Measurements from ENCODE around the gene ESR2.

The ESR2 gene

DNA sequence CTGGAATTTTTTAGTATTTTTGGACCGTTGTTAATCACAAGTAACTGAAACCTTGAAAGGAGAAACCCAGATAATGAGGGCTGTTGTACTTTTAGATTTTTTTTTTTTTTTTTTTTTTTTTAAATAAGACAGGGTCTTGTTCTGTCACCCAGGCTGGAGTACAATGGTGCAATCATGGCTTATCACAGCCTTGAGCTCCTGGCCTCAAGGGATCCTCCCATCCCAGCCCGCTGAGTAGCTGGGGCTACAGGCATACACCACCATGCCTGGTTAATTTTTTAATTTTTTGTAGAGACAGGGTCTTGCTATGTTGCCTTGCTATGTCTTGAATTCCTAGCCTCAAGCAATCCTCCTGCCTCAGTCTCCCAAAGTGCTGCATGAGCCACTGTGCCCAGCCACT, 229.7 kb downstream of the ESR2 start:
- Histone ChIP-seq H3K4me3 (ENCODE audit: low read length) (no peak overlapping the region), H4K20me1 (ENCODE audit: control insufficient read depth, insufficient read depth, low read depth, low read length) (no peaks in the 10 kb centered on the region), H3K9me3 (ENCODE audit: control insufficient read depth, insufficient read depth, low read length) (no peaks in the 10 kb centered on the region), H3K27me3 (ENCODE audit: control insufficient read depth, low read length) (no peaks in the 10 kb centered on the region), H3K4me2 (ENCODE audit: low read length) (no peak overlapping the region), H3K79me2 (ENCODE audit: control insufficient read depth, low read length) (peaks cover 21% of the 10 kb centered on the region), H3K27ac (ENCODE audit: low read depth, low read length) (no peak overlapping the region), H3F3A (ENCODE audit: control insufficient read depth, insufficient read depth) (peaks cover 10% of the 10 kb centered on the region; the same call in 1 of the 2 replicates), H3K36me3 (ENCODE audit: control insufficient read depth, low read length) (peaks cover 93% of the 10 kb centered on the region), H3K4me1 (ENCODE audit: control insufficient read depth, low read length) (no peaks in the 10 kb centered on the region), H3K9me2 (replicated peaks; ENCODE audit: control insufficient read depth, low read length) (no peaks in the 10 kb centered on the region)
- TF ChIP-seq CTCF (IDR thresholded peaks at IDR 0.05; ENCODE audit: low read depth, low read length, poor library complexity, severe bottlenecking) (no peak), EZH2phosphoT487 (IDR thresholded peaks at IDR 0.05; ENCODE audit: borderline replicate concordance, low read length) (no peak)

GRCh38 chr14:64062381-64063115, 231.6 kb downstream of the ESR2 start:
- H3K9me2 ChIP-seq (replicated peaks; ENCODE audit: control insufficient read depth, low read length): no peaks in the 10 kb centered on the region
- H3K9me3 ChIP-seq (ENCODE audit: control insufficient read depth, insufficient read depth, low read length): no peaks in the 10 kb centered on the region
- H3K4me3 ChIP-seq (ENCODE audit: low read length): no peak overlapping the region
- peaks cover 4% of the 10 kb centered on the region for H3K4me1 ChIP-seq (ENCODE audit: control insufficient read depth, low read length)
- peaks cover 24% of the 10 kb centered on the region for H3K79me2 ChIP-seq (ENCODE audit: control insufficient read depth, low read length)
- no peak overlapping the region for H3K27ac ChIP-seq (ENCODE audit: low read depth, low read length)
- 0 out of 2 replicates have a peak, but pooled peaks cover 7% of the 10 kb centered on the region for H3F3A ChIP-seq (ENCODE audit: control insufficient read depth, insufficient read depth)
- no peaks in the 10 kb centered on the region for H3K27me3 ChIP-seq (ENCODE audit: control insufficient read depth, low read length)
- TF ChIP-seq EZH2phosphoT487 (IDR thresholded peaks at IDR 0.05; ENCODE audit: borderline replicate concordance, low read length) (no peak), CTCF (IDR thresholded peaks at IDR 0.05; ENCODE audit: low read depth, low read length, poor library complexity, severe bottlenecking) (no peak)
- peaks cover 95% of the 10 kb centered on the region for H3K36me3 ChIP-seq (ENCODE audit: control insufficient read depth, low read length)
- no peak overlapping the region for H3K4me2 ChIP-seq (ENCODE audit: low read length)
- no peaks in the 10 kb centered on the region for H4K20me1 ChIP-seq (ENCODE audit: control insufficient read depth, insufficient read depth, low read depth, low read length)

GRCh38 chr14:64061706-64062105, 232.5 kb downstream of the ESR2 start:
- TF ChIP-seq CTCF (IDR thresholded peaks at IDR 0.05; ENCODE audit: low read depth, low read length, poor library complexity, severe bottlenecking): no peak

More at GRCh38 chr14:64061706-64062105, 232.5 kb downstream of the ESR2 start:
- 0 out of 2 replicates have a peak, but pooled peaks cover 7% of the 10 kb centered on the region for H3F3A ChIP-seq (ENCODE audit: control insufficient read depth, insufficient read depth)
- no peaks in the 10 kb centered on the region for H3K27me3 ChIP-seq (ENCODE audit: control insufficient read depth, low read length)
- no peak overlapping the region for H3K4me2 ChIP-seq (ENCODE audit: low read length)
- H3K79me2 ChIP-seq (ENCODE audit: control insufficient read depth, low read length): peaks cover 31% of the 10 kb centered on the region
- no peaks in the 10 kb centered on the region for H3K9me2 ChIP-seq (replicated peaks; ENCODE audit: control insufficient read depth, low read length)
- no peaks in the 10 kb centered on the region for H4K20me1 ChIP-seq (ENCODE audit: control insufficient read depth, insufficient read depth, low read depth, low read length)
- peaks cover 94% of the 10 kb centered on the region for H3K36me3 ChIP-seq (ENCODE audit: control insufficient read depth, low read length)
- H3K27ac ChIP-seq (ENCODE audit: low read depth, low read length): no peak overlapping the region
- no peak overlapping the region for H3K4me3 ChIP-seq (ENCODE audit: low read length)
- peaks cover 11% of the 10 kb centered on the region for H3K4me1 ChIP-seq (ENCODE audit: control insufficient read depth, low read length)
- H3K9me3 ChIP-seq (ENCODE audit: control insufficient read depth, insufficient read depth, low read length): no peaks in the 10 kb centered on the region

Data from DOHH2 (cell line).